NCI-H1417 (cell line): Measurements from ENCODE around the gene ARL6IP4.

Experiments
- DNase-seq, 3 experiments: peaks; one replicate each; lab custom pipeline; 2025; lab: John Stamatoyannopoulos, UW

ARL6IP4 gene

GRCh38 chr12:122978507-122978955 lies 1.9 kb upstream of the ARL6IP4 start:
- DNase-seq = no peak

GRCh38 chr12:122979001-122979907 lies 1.2 kb upstream of the ARL6IP4 start:
- DNase-seq = no peak

GRCh38 chr12:122979908-122980182 lies 636 bp upstream of the ARL6IP4 start:
- no peak for DNase-seq

- DNase-seq = peak in 2 of 3 experiments; percentile 80 to 86
Observed at GRCh38 chr12:122981036-122981471, 573 bp downstream of the ARL6IP4 start.

- DNase-seq = no peak
Observed at GRCh38 chr12:122981587-122982476, 1.4 kb downstream of the ARL6IP4 start.

- DNase-seq = no peak
Observed at GRCh38 chr12:122982477-122982815, 2.0 kb downstream of the ARL6IP4 start.

GRCh38 chr12:122982963-122983788 lies 2.7 kb downstream of the ARL6IP4 start:
- DNase-seq = no peak

- no peak for DNase-seq
Observed at GRCh38 chr12:122983789-122984515, 3.5 kb downstream of the ARL6IP4 start.

- no peak for DNase-seq
Observed at GRCh38 chr12:122984612-122985337, 4.3 kb downstream of the ARL6IP4 start.

GRCh38 chr12:122985338-122986257 lies 5.1 kb downstream of the ARL6IP4 start:
- no peak for DNase-seq

GRCh38 chr12:122986258-122986871 lies 5.9 kb downstream of the ARL6IP4 start:
- DNase-seq = no peak

- DNase-seq = no peak
Observed at GRCh38 chr12:122987086-122987951, 6.8 kb downstream of the ARL6IP4 start.

- no peak for DNase-seq
Observed at GRCh38 chr12:122988036-122988435, 7.6 kb downstream of the ARL6IP4 start.

GRCh38 chr12:122988612-122989212 lies 8.2 kb downstream of the ARL6IP4 start:
- no peak for DNase-seq

GRCh38 chr12:122989225-122989839 lies 8.9 kb downstream of the ARL6IP4 start:
- DNase-seq = no peak

GRCh38 chr12:122989874-122990419 lies 9.5 kb downstream of the ARL6IP4 start:
- DNase-seq = no peak

GRCh38 chr12:122990561-122990960 lies 10.1 kb downstream of the ARL6IP4 start:
- DNase-seq = peak in 2 of 3 experiments; percentile 62 to 83
